ENCODE data around the gene REEP6.
A peak's percentile ranks its signal among the peaks of the same experiment; 100 is the strongest.
"Not testable (repeated sequence)": the region's sequence is repeated elsewhere in the genome, so short reads cannot be mapped to it uniquely, and the experiment has no call there.

Gene REEP6

DNA sequence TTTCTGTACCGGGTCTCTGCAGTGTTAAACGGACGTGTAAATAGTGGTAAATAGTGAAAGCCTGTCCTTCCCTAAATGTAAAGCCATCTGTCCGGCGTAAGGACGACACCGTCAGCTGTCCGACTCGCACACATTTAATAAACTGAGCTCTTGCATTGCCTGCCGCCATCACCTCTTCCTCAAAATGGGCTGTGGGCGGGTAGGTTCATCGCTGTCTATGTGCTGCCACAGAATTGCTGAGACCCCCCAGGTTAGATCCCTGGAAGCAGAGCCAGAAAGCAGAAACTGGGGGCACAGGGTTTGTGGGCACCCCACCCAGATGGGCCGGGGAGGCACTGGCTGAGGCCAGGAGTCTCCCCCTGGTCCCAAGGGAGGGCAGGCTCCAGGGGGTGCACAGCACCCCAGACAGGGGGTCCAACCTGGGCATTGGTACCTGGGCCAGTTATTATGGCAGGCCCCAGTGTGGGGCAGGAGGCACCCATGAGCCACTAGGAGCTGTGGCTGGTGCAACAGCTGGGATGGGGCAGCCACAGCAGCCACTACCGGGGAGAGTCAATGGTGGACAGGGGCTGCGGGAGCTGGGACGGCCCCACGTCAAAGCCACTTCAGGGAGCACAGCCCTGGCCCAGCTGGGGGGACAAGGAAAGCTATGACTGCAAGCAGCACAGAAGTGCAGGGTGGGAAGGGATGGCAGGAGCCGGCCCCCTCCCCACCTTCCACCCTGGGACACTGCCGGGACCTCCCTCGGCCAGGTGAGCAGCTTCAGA, 17.7 kb upstream of the REEP6 start:
- DNase-seq: no peak

DNA sequence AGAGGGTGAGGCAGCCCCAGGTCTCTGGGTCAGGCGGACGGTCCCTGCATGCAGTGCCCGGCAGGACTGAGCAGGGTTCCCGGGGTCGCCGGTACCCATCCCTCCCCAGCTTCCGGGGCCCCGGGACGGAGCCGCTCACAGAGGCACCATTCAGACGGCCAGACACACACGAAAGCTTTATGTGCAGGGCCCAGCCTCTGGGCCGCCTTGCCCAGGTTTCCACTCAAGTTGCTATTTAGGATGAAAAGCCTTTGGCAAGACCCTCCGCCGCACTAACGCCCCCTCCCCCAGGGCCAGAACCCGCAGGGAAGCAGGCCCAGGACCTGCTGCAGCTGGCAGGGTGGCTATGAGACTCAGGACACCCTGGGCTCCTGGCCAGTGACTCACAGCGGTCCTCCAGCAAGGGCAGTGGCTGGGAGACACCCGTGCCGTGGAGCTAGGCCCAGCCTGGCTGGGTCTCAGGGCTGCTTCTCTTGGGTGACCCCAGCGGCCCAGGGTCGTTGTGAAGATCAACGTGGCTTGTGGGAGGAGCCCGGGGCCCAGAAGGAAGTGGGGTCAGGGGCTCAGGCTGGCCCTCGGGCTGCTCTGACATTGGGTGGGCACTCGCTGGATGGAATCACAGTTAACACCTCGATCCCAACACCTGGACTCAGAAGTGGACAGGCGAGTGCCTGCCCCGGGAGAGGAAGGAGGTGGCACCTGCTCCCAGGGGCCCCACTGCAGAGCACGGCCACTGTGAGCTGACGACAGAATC, 16.8 kb upstream of the REEP6 start:
- no peak for DNase-seq

DNA sequence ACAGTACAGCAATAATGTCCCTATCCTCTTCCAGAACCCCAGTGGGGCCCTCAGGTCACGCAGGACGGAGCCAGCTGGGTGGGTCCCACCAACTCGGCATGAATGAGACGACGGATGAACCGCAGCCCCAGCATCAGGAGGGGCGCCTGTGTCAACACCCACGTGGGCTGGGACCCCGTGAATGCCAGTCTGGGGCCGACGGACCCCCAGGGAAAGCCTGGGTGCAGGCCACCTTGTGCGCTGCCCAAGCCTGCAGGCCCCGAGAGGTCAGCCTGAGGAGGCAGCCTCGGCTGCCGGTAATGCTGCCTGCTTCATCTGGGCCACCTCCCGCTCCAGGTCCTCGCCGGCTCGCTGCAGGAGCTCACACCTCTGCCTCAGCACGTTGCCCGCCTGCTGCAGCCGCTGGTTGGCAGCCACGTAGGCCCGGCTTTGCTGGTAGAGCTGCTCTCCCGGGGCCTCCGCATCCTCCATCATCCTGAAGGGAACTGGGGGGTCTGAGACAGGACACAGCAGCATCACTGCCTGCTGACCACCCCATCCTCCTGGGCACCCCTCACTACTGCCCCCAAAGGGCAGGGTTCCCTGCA, 16.1 kb upstream of the REEP6 start:
- DNase-seq: no peak

DNA sequence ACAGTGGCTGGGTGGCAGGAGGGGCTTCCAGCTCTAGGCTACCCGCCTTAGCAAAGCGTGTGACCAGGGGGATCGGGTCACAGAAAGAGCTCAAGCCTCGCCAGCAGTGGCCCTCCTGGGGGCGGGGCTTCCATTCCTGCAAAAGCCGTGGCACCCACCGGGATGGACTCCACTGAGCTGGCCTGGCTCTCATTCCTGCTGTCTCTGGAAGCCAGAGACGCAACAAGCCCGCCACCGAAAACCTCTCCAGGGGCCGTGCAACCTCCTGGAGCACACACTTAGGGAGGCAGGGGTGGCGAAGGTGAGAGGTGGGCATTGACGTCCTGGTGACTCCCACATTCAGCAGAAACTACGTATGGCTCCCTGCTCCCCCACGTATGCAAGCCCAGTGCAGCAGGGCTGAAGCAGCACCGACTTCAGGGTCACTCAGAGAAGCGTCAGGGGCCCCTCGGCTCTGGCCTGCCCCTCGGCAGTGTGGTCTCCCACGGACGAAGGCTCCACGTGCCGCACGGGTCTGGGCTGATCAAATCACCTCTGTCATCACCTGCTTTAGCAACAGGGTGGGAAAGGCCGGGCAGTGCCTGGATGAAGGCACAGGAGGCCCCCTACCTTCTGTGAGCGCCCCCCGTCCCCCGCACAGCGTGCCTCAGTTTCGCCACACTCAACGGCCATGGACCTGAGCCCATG, 15.1 kb upstream of the REEP6 start:
- DNase-seq: no peak

DNA sequence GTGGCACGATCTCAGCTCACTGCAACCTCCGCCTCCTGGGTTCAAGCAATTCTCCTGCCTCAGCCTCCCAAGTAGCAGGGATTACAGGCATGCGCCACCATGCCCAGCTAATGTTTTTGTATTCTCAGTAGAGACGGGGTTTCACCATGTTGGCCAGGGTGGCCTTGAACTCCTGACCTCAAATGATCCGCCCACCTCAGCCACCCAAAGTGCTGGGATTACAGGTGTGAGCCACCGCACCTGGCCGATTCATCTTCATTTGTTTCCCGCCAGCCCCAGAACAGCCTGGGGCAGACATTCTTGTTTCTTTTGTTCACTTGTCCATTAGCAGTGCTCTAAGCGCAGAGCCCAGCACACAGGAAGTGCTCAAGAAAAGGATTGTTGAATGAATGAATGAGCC, 13.9 kb upstream of the REEP6 start:
- not testable (repeated sequence) for DNase-seq

DNA sequence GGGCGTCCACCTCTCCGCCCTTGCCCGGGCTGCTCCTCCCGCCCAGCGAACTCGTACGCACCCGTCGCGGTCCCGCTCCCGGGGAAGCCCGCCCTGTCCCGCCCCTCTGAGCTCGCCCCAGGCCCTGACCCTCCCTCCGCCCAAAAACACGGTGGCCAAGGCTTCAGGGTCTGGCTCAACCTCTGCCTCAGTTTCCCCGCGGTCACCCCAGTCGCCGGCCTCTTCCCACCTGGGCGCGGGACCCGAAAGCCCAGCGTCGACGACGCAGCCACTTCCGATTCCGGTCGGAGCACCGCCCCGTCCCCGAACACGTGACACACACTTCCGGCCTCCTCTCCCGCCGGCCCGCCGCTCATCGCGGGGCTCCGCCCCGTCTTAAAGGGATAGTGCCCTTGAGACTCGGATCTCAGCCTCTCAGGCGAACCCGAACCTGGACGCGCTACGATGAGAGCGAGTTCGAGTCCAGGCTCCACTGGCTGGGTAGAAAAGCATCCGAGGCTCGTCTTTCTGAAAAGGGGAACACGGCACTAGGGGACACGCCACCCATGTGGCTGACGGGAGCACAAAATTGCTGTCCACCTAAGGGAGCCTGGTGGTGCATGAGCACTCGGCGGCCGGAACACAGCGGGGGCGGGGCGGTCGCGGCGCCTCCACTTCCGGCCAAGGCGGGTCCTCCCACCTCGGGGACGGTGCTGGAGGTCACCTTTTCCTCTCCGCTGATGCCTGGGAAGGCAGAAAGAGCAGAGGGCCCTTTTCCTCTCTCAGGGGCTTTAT, 11.9 kb upstream of the REEP6 start, which contains the start of gene C19orf25:
Gene C19orf25, minus strand, starts transcription at position 282 of the 774 bp plus-strand sequence. CDS start 312 bp downstream, outside the sequence.
- DNase-seq: peak; percentile 95 to 96

DNA sequence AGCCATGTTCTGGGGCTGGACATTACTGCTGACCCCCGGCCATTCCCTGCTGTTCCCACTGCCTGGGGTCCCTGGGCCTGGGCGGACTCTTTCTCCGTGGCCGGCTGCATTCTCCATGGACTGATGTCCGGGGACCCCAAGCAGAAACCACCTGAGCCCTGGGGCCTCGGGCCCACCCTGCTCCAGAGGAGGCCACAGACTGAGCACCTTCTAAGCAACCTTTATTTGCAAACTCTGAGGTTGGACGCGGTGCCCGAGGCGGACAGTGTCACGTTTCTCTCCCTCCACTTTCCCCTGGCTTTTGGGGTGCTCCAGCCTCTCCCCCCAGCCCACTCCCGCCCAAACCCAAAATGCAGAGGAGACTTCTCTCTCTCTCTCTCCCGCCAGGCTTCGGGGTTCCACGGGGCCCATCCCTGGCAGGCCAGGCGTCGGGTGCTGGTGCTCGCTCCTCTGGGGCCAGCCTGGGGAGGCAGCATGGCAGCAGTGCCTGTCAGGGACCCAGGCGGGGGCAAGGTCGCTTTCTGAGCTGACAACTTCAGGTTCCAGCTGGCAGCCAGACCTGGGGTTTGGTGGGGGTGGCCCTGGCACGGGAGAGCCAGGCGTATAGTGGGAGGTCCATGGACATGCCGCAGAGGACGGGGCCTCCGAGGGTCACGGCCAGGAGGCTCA, 9.6 kb upstream of the REEP6 start:
- DNase-seq: no peak

DNA sequence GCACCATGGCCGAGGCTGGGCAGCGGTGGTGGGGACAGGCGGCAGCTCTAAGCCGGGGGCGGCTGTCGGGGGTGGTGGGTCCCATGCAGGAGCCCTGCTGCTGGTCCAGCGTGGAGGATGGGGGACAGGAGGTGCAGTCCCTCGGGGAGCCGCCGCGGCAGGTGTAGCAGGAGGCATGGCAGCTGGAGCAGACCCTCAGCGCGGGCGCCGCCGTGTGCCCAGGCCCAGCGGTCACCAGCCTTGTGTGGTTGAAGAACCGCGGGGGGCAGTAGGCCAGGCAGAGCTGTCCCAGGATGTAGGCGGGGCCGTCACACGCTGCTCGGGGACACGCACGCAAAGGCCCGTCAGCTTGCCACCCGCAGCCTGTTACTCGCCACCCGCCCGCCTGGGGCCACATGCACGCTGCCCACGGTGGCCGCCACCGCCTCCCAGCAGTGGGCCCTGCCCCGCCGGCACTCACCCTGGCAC, 9.1 kb upstream of the REEP6 start:
- DNase-seq: no peak

DNA sequence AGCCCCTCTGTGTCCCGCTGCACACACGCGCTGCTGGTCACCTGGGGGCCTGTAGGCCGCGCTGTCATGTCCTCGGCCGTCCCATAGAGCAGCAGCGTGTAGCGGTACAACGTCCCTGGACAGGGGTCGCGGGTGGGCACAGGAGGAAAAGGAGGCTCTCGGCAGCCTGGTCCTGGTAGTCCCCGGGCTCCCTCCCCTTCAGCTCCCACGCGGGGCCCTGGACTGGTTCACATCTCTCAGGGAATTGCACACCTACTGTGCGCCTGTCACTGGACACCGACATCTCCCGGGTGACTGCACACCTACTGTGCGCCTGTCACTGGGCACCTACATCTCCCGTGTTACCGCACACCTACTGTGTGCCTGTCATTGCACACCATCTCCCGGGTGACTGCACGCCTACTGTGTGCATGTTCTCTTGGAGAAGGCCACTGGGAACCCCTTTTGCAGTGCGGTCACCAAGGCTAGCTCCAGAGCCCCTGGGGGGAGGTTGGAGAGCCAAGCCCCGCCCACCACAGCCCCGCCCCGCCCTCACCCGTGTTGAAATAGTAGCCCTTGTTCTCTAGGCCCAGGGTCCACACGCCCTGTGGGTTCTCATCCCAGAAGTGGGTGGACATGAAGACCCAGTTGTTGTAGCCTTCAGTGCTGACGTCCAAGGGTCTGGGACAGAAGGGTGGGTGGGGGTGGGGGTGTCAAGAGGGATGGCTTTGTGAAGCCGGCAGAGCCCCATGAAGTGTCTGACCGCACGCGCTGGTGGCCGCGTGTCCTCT, 8.4 kb upstream of the REEP6 start:
- DNase-seq: no peak

DNA sequence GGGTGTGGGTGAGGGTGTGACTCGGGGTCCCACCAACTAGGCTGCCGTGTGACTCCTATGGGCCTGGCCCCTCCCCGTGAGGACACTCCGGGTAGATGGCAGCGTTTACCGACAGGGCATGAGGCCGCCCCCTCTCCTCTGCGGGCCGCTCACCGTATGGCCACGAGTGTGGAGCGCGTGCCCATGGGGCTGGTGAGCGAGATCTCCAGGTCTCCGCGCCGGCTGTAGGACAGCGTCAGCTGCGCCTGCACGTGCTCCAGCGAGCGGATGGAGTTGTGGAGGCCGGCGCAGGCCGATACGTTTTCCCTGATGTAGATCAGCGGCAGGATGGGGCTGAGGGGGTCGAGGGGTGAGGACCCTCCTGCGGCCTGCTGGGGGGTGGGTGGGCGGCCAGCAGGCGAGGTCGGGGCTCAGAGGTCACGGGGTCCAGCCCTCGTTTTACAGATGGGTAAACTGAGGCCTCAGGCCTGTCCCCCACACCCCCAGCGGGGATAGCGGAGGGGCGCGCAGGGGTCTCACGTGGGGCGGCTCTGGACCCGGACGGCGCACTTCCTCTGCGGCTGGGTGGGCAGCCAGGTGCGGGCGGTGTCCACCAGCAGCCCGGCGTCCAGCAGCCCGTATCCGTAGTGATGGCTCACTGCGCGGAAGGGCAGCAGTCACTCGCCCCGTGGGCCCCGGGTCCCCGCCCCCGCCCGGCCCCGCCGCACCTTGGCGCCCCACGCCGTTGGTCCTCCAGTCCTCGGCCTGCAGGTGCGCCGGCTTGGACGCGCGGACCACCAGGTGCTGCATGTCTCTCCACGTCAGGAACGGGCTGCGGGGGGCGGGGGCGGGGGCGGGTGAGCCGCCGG, 7.6 kb upstream of the REEP6 start:
- DNase-seq: no peak

DNA sequence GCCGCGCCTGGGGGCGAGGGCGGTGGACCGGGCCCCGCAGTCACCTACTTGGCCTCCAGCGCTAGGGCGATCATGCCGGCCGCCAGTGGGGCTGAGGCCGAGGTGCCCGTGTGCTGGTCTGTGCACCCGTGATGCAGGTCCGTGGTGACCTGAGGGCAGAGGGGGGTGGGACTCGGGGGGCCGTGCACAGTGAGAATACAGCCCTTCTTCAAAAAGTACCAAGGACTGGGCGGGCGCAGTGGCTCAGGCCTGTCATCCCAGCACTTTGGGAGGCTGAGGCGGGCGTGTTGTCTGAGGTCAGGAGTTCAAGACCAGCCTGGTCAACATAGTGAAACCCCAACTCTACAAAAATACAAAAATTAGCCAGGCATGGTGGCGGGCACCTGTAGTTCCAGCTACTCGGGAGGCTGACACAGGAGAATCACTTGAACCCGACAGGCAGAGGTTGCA, 7.0 kb upstream of the REEP6 start:
- no peak for DNase-seq

DNA sequence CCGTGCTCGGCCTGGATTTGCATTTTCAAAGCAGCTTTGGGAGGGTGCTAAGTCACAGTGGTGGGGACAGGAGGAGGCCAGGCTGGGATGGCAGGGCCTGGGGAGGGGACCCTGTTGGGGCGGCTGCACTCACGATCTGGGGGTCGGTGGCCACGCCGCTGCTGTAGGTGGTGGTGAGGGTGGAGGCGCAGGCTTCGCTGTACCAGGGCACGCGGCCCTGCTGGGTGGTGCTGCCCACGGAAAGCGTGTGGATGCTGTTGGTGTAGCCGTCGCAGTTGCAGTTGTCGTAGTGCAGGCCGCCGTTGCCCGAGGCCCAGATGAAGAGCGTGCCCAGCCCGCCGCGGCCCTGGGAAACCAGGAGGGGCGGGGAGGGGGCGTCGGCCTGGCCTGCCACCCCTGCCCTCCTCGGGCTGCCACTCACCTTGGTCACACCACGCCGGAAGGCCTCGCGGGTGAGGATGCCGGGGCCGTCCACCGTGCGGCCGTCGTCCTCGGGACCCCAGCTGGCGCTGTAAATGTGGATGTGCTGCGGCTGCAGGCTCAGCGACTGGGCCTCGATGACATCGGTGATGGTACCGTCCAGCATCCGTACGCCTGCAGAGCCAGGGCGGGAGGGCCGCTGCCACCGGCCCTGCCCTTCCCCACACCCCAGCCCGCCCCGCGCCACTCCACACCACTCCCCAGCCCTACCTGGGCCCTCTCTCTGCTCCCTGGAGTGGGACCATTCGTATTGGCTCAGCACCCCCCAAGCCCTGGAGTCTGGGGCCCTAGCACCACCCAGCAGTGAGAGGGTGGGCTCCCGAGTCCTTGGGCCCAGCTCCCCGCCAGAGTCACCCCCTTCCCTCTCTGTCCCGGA, 4.0 kb upstream of the REEP6 start:
- DNase-seq: no peak

DNA sequence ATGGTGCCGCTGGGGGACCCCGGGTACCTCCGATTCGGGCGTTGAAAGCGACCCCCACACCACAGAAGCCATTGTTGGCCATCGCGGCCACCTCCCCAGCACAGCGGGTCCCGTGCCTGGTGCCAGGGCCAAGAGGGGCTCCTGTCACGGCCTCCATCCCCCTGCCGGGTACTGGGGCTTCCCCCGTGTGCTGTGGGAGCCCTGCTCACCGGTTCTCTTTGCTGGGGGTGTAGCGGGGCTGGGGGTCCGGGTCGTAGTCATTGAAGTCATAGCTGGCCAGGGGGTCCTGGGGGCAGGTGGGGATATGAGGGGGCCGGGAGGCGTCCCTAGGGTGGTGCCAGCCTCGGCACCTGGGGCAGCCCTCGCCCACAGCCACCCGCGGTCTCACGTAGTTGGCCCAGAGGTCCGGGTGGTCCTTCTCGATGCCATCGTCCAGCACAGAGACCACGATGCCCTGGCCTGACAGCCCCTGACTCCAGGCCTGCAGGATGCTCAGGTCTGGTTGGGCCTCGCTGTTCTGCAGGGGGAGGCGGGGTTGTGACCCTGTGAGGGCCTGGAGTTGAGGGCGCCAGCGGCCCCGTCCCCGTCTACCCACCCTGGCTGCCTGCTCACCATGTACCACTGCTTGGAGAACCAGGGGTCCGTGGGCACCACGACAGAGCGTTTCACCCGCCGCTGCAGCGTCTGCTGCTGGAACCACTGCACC, 3.3 kb upstream of the REEP6 start:
- DNase-seq: no peak

DNA sequence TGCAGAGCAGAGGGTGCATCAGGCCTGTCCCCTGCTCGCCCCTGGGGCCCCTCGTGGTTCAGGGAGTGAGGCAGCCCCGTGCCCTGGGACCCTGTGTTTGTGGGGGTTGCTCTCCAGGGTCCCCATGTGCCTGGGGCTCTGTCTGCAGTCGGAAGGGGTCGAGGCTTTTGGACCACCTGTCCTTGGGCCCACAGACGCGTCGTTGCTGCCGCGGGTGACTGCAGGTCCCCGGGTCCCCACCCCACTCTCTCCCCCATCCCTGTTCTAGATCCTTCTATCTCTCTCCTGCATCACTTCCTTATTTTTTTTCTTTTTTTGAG, 2.7 kb upstream of the REEP6 start:
- no peak for DNase-seq

DNA sequence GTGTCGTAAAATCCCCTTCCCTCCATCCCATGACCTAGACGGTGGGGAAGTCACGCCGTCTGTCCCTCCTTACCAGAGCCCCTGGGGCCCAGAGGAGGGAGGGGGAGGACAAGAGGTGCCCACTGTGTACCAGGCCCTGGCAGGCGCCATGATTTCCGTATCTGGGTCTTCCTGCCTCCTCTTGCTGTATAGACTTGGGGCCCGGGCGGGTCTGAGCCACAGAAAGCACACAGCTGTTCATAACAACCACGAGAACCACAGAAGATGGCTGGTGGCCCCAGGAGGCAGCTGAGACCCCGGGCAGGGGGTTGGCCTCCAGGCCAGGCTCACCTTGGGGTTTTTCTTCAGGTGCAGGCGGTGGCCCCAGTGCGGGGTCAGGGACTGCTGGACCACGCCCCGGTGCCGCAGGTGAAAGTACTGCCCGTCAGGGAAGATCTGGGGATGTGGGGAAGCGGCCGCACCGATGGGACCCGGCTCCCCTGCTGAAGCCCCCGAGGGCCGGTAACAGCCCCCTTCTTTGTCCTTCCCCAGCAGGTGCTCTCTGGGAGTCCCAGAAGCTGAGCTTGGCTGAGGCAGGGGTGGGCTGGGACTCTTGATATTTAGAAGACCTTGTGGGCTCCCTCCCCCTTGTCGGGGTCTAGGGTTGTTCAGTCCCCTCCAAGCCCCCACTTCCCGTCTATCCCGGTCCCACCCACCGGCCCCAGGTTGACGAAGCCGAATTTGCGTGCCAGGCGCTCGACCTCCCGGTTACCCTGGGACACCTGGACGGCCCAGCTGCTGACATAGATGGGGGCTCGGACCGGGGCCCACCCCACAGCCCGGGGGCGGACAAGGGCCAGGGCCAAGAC, 1.3 kb upstream of the REEP6 start:
- DNase-seq: peak in 1 of 2 experiments; percentile 37

DNA sequence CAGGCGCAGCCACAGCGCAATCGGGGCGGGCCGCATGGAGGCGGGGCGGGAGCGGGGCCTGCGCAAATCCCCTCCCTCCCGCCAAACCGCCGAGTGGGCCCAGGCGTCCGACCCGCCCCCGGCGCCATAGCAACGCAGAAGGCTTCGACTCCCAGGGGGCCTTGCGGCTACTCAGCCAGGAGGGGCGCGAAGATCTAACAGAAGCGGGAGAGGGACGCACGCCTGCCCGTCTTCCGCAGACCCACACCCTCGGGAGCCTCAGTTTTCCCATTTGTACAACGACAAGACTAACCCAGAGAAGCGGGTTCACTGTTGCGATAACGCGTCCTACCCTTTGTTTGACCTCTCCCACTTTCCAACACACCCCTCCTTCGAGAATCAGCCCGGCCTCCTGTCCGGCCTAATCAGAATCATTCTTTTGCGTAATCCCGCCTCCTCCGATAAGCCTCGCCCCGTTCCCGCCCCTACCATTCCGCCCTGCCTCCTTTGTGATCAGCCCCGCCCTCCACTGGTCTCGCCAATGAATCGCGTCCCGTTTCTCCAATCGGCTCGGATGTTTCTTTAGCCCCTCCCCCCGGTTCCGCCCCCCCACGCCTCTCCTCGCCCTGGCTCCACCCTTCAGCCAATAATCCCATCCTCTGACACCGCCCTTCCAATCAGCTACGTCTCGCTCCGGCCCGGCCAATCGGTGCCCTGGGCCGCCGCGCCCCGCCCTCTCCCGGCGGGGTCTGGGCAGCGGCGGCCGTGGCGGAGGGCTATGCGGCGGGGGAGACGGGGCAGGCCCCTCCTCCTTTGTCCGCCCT, 469 bp upstream of the REEP6 start, which contains the start of gene PCSK4:
Gene PCSK4, minus strand, starts transcription at position 40 of the 803 bp plus-strand sequence. Its CDS starts 4 bp downstream, at position 36.
- peak; percentile 100 for DNase-seq

DNA sequence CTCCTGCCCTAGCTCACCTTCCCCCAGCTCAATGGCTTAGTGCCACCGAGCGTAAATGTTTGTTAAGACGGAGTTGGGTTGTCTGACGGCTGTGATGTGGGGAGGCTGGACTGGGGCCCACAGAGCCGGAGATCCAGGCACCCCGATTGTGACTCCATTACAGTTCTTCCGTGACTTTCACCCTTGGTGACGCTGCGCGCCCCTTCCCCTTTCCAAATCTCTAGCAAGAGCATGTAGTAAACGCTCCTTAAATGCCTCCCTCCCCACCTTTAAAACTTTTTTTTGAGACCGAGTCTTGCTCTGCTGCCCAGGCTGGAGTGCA, 829 bp downstream of the REEP6 start:
- DNase-seq: no peak
